IPS-20b (cell line): ENCODE data around the gene PRXL2A.

Experiments
- H3K27ac ChIP-seq: one replicate; pipeline ENCODE4 v1.5.1; 2013; ENCODE audit warnings: low read length
- H3K27me3 ChIP-seq: 2 replicates; pipeline ENCODE4 v1.6.1; 2013; ENCODE audit warnings: mild to moderate bottlenecking, low read length, inconsistent platforms; ENCODE audit not compliant: insufficient read depth
- H3K36me3 ChIP-seq: 2 replicates; pipeline ENCODE4 v1.6.1; 2013; ENCODE audit warnings: low read depth, mild to moderate bottlenecking, inconsistent platforms, low read length, moderate library complexity; ENCODE audit not compliant: insufficient read depth
- H3K4me1 ChIP-seq: 2 replicates; pipeline ENCODE4 v1.6.1; 2013; ENCODE audit warnings: mild to moderate bottlenecking, control low read depth, inconsistent platforms, low read length, moderate library complexity; ENCODE audit not compliant: insufficient read depth
- H3K4me3 ChIP-seq: 2 replicates; pipeline ENCODE4 v1.5.1; 2013; ENCODE audit warnings: mild to moderate bottlenecking, low read length, inconsistent platforms
- H3K9ac ChIP-seq: 2 replicates; pipeline ENCODE4 v1.6.1; 2013; ENCODE audit warnings: low read depth, mild to moderate bottlenecking, inconsistent platforms, low read length, moderate library complexity
- H3K9me3 ChIP-seq: 2 replicates; pipeline ENCODE4 v1.6.1; 2013; ENCODE audit warnings: mild to moderate bottlenecking, low read depth, low read length, inconsistent platforms; ENCODE audit not compliant: insufficient read depth

Gene PRXL2A

DNA sequence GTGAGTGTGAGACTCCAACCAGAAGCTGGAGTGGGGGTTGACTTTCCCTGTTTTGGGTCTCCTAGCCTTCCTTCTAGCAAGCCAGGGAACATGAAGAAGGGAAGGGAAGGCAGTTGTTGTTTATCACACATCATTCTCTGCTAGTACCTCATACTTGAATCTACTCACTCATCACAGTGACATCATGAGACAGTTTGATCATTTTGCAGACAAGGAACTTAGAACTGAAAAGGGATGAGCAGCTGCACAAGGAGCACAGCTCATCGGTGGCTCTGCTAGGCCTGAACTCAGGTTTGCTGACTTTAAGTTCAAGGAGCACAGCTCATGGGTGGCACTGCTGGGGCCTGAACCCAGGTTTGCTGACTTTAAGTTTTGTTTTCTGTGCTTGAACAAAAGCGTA, 19.2 kb downstream of the PRXL2A start:
- H3K27ac ChIP-seq, result no peak overlapping the region
- H3K4me3 ChIP-seq, result no peak overlapping the region
- no peak overlapping the region for H3K9ac ChIP-seq
- no peaks in the 10 kb centered on the region for H3K4me1 ChIP-seq
- H3K27me3 ChIP-seq, result no peaks in the 10 kb centered on the region
- no peaks in the 10 kb centered on the region for H3K9me3 ChIP-seq
- peaks cover 80% of the 10 kb centered on the region for H3K36me3 ChIP-seq

DNA sequence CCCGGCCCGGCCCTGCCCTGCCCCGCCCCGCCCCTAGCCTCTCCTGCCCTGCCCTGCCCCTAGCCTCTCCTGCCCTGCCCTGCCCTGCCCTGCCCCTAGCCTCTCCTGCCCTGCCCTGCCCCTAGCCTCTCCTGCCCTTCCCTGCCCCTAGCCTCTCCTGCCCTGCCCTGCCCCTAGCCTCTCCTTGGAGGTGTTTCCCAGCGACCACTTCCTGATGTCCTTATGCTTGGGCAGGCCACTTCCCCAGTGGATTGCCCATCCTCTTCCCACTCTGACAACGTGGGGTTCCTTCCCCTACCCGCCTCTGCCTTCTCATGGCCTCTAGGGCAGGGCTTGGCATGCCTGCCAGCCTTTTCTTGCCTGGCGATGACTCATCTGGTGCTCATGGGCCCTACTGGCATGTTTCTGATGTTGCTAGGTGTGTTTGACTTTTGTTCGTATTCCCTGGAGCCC, 21.2 kb downstream of the PRXL2A start:
- H3K4me1 ChIP-seq, result no peaks in the 10 kb centered on the region
- no peak overlapping the region for H3K27ac ChIP-seq
- peaks cover 73% of the 10 kb centered on the region for H3K36me3 ChIP-seq
- H3K4me3 ChIP-seq, result no peak overlapping the region
- H3K27me3 ChIP-seq, result no peaks in the 10 kb centered on the region
- no peaks in the 10 kb centered on the region for H3K9me3 ChIP-seq
- no peak overlapping the region for H3K9ac ChIP-seq

DNA sequence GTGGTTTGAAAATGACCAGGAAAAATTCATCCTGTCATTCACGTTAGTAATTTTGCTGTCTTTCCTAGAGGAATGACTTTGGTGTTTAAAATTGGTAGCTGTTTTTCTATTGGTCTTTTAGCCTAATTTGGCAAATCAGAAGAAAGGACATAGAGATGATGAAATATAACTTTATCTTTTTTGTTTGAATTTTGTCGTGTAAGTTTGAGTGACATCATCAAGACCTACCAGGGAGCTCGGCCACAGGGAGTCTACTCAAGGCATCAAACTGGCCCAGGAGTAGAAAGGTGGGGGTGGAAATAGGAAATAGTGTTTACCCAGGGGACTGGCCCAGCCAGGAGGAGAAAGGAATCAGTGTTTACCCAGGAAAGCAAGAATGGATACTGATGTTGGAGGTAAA, 24.8 kb downstream of the PRXL2A start:
- H3K27me3 ChIP-seq, result no peaks in the 10 kb centered on the region
- no peak overlapping the region for H3K4me3 ChIP-seq
- H3K4me1 ChIP-seq, result no peaks in the 10 kb centered on the region
- no peak overlapping the region for H3K27ac ChIP-seq
- no peaks in the 10 kb centered on the region for H3K9me3 ChIP-seq
- no peak overlapping the region for H3K9ac ChIP-seq
- H3K36me3 ChIP-seq, result peaks cover 38% of the 10 kb centered on the region

DNA sequence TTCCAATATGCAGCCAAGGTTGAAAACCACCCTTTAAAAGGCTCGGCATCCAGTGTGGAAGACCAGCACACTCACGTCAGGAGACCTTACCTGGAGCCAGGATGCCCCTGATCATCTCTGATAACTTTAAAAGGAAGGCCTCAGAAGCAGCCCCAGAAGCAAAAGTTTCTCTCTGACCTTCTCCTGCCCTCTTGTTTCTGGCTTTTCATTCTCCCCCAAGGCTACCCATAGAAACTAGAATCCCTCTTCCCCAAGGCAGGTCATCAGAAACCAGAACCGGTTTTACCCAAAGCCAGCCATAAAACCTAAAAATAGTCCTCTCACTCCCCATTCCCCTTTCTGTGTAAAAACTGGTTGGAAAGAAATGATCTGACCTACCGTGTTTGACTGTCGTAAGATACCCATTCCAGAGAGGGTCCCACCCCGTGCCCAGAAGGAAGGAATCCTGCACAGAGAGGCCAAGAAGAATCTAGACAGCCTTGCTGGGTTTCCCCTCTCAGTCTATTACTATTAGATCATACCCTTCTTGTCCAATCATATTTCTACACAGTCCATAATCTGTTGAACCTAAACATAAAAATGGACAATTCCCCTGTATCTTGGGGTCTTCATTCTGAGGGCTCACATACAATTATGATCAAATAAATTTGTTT, 28.2 kb downstream of the PRXL2A start:
- no peak overlapping the region for H3K9ac ChIP-seq

DNA sequence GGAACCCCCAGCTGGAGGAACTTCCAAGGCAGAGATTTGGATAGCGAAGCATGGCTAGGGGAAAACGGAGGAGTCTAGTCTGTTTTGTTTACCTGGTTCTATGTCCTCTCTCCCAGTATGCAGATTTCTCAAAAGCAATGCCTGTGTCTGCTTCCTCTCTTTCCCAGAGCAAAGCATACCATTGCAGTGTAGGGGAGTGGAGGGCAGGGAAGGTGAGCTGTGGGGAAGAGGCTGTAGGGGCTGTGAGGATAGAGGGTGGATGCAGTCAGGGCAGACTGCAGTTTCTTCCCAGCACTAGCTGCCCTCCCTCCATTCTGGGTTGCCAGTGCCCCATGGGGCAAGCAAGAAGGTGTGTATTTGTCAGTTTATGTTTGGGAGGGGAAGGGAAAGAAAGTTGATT, 28.9 kb downstream of the PRXL2A start:
- Histone ChIP-seq H3K36me3 (peaks cover 13% of the 10 kb centered on the region; the same call in 1 of the 2 replicates), H3K9me3 (no peaks in the 10 kb centered on the region), H3K4me1 (no peaks in the 10 kb centered on the region), H3K27ac (no peak overlapping the region), H3K4me3 (no peak overlapping the region), H3K27me3 (no peaks in the 10 kb centered on the region), H3K9ac (no peak overlapping the region)

More for the DNA sequence above, 28.2 kb downstream of the PRXL2A start:
- Histone ChIP-seq H3K36me3 (peaks cover 20% of the 10 kb centered on the region), H3K27ac (no peak overlapping the region), H3K9me3 (no peaks in the 10 kb centered on the region), H3K27me3 (no peaks in the 10 kb centered on the region), H3K4me1 (no peaks in the 10 kb centered on the region), H3K4me3 (no peak overlapping the region)

DNA sequence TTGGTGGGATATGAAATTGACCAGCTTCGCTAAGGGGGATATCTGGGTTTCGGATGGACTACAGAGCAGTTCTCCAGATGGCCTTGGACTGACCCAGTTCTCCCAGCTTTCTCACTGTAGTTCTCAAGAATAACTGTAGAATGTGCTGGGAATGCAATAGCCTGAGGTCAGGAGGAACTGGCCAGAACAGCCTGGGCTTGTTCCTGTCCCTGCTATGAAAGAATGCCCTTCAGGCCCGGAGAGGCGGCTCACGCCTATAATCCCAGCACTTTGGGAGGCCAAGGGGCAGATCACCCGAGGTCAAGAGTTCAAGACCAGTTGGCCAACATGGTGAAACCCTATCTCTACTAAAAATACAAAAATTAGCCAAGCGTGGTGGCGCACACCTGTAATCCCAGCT, 33.5 kb downstream of the PRXL2A start:
- H3K4me3 ChIP-seq, result no peak overlapping the region

DNA sequence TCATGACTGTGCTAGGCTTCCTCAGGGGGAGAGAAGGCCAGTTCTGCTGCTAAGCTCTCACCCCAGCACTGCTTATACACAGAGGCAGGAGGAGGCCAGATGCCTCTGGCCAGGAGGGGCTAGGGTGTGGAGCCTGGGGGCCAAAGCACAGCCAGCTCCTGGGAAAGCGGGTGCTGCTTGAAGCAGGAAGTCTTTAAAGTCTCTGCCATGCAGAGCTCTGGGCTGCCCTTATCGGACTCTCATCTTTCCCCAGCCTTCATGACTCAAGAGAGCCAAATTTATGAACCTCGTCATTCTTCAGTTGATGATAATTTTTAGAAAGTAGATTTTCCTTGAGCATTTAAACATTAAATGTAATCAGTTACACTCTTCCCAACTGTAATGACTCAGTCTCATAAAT, 34.5 kb downstream of the PRXL2A start:
- Histone ChIP-seq H3K4me1 (no peaks in the 10 kb centered on the region), H3K9me3 (no peaks in the 10 kb centered on the region), H3K4me3 (no peak overlapping the region), H3K36me3 (no peaks in the 10 kb centered on the region), H3K27me3 (no peaks in the 10 kb centered on the region), H3K9ac (no peak overlapping the region), H3K27ac (no peak overlapping the region)

More for the DNA sequence above, 33.5 kb downstream of the PRXL2A start:
- no peaks in the 10 kb centered on the region for H3K4me1 ChIP-seq
- H3K27ac ChIP-seq, result no peak overlapping the region
- H3K9ac ChIP-seq, result no peak overlapping the region
- H3K9me3 ChIP-seq, result no peaks in the 10 kb centered on the region
- no peaks in the 10 kb centered on the region for H3K27me3 ChIP-seq
- H3K36me3 ChIP-seq, result no peaks in the 10 kb centered on the region

DNA sequence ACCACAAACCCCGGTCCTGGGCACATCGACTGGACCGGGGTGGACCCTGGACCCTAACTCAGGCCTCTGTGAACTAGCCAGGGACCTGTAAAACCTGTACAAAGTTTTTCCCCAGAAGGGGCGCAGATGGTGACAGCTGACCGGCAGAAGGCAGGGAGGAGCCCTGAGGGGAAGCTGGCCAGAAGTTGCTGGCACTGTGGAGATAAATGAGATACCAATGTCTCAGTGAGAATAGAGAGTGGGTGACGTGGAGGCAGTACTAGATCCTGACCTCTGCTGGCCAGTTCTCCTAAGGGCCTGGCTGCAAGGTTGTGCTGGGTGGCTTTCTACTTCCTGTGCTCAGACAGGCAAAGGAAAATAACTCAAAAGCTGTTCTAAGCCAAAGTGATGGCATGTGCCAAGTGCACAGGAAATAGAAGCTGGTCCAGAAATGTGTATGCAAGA, 35.2 kb downstream of the PRXL2A start:
- Histone ChIP-seq H3K36me3 (no peaks in the 10 kb centered on the region), H3K4me1 (no peaks in the 10 kb centered on the region), H3K27ac (no peak overlapping the region), H3K27me3 (no peaks in the 10 kb centered on the region), H3K9ac (no peak overlapping the region), H3K9me3 (no peaks in the 10 kb centered on the region), H3K4me3 (no peak overlapping the region)

DNA sequence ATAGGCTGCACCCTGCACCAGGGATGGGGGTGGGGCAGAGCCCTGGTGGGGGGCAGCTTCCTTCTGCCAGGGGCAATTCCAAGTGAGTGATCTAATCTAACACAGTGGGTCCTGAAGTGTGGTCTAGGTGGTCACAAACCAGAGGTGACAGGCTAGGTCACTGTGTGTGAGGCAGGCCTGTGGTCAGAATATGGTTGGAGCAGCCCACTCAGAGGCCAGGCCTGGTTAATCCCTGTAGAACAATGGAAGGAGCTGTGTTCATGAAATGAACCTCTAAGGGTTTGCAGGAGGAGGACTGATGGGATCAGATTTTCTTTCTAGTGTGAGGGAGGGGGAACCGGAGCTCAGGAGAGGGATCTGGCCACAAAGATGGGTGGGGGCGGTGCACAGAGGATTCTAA, 35.8 kb downstream of the PRXL2A start:
- H3K9me3 ChIP-seq, result no peaks in the 10 kb centered on the region
- no peaks in the 10 kb centered on the region for H3K36me3 ChIP-seq
- no peaks in the 10 kb centered on the region for H3K4me1 ChIP-seq
- no peak overlapping the region for H3K4me3 ChIP-seq
- H3K9ac ChIP-seq, result no peak overlapping the region
- H3K27me3 ChIP-seq, result no peaks in the 10 kb centered on the region
- no peak overlapping the region for H3K27ac ChIP-seq

DNA sequence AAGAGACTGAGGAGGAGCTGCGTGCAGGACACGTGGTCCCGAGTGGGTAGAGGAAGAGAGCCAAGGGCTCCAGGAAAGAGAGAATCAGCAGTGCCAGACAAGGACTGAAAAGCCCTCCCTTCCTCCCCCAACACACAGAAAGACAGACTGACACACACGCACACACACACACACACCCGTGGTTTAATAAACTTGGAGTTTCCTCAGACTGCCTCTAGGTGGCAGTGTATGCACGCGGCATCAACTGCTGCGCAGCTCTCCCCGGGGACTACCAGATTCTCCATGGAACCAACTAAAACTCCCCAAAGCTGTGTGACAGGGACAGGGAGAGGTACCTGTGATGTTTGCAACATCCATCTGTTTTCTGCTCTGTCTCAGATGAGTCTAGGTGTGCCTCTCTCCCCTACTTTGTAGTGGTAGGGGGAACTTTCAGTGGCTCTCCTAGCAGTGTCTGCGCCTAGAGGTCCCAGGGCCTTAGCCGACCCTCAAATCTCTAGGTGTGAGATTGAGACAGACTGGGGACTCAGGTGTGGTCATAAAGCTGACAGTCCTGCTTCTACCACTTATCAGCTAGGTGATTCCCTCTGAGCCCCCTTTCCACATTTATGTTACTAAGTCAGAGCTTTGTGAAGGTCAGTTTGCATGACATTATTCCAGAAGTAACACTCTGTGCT, 36.4 kb downstream of the PRXL2A start:
- H3K4me1 ChIP-seq, result no peaks in the 10 kb centered on the region
- H3K9me3 ChIP-seq, result no peaks in the 10 kb centered on the region
- no peak overlapping the region for H3K4me3 ChIP-seq
- no peak overlapping the region for H3K9ac ChIP-seq
- no peaks in the 10 kb centered on the region for H3K27me3 ChIP-seq
- no peaks in the 10 kb centered on the region for H3K36me3 ChIP-seq
- H3K27ac ChIP-seq, result no peak overlapping the region

DNA sequence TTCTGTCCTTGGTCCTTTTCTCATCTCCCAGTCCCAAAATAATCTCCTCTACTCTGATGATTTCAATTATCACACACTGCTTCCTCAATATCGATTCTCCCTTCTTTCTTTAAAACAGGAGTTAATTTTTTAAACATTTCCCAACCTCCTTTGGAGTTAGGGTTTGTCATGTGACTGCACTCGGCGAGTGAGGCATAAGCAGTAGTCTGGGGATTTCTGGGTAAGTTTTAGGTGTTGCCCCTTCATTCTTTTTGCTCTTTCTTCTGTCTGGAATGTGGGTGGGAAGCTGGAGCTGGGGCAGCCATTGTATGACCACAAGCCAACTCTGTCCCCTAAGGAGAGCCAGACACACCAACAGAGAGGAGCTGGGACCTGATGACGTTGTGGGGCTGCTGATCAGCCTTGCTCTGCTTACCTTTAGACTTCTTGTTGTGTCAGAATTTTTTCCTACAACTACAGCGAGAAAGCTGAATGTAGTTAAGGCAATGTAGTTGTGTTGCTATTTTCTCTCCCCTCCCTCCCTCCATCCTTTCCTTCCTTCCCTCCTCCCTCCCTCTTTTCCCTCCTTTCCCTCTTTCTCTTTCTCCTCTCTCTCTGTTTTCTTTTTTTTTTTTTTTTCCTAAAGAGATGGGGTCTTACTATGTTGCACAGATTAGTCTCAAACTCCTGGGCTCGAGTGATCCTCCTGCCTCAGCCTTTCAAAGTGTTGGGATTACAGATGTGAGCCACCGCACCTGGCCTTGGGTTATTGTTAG, 39.3 kb downstream of the PRXL2A start:
- H3K27me3 ChIP-seq, result peaks cover 8% of the 10 kb centered on the region; the same call in 1 of the 2 replicates
- no peaks in the 10 kb centered on the region for H3K9me3 ChIP-seq
- H3K9ac ChIP-seq, result no peak overlapping the region

More for the DNA sequence above, 39.3 kb downstream of the PRXL2A start:
- Histone ChIP-seq H3K4me1 (peaks cover 2% of the 10 kb centered on the region; the same call in 1 of the 2 replicates), H3K27ac (no peak overlapping the region), H3K36me3 (no peaks in the 10 kb centered on the region), H3K4me3 (no peak overlapping the region)
